ENCODE measurements around the gene INCENP.

The INCENP gene

GRCh38 chr11:62140304-62141110 is 16.7 kb downstream of the INCENP start:
- peaks cover 27% of the 10 kb centered on the region for H3K36me3 ChIP-seq (ENCODE audit: control insufficient read depth, insufficient read depth, low read length)
- DNase-seq: no peak

DNA sequence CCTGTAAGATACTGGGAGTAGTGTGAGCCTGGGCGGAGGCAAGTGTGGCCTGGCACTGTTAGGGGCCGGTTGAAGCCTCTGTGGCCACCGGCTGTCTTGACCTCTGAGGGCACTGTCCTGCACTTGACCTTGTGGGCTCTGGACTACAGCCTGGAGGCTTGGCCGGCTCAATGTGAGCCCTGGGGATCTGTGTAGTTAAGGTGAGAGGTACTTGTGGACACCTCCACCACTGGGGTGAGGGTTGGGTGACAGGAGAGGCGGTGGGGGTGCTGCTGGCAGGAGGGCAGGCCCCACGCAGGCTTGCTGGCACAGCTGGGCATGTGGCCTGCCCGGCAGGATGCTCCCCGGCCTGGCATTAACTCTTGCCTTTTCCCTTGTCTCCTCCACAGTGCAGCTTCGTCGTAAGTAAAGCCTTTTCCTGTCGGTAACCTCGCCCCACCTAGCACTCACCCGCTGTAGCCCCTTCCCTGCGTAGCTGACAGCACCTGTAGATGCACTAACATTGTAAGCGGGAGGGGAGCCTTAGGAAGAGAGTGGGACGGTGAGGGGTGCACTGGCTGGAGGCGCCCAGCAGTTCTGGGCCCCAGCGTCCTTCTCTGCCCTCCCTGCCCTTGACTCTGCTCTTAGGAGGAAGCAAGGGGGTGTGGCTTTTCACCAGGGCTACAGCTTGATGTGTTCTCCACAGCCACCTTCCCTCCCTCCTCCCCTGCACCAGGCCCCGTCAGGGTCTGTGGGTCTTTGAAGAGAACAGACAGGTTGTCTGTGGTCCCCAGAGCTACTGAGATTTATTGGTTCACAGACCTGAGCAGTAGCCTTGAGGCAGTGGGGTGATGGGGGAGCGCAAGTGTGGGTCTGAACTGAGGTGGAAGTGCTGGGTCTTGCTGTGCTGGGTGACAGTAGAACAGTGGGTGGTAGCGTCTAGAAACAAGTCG is 17.6 kb downstream of the INCENP start:
- H3K27ac ChIP-seq (ENCODE audit: insufficient read depth, low read length, poor library complexity, severe bottlenecking): no peak overlapping the region
- no peak for DNase-seq
- H3K4me1 ChIP-seq (ENCODE audit: control insufficient read depth, insufficient read depth, low read length, poor library complexity, severe bottlenecking): no peaks in the 10 kb centered on the region
- no peaks in the 10 kb centered on the region for H3K9me3 ChIP-seq (ENCODE audit: control insufficient read depth, low read length)
- no peak overlapping the region for H3K4me3 ChIP-seq (ENCODE audit: insufficient read depth, low read depth, low read length, poor library complexity, severe bottlenecking)
- no peaks in the 10 kb centered on the region for H3K27me3 ChIP-seq (replicated peaks; ENCODE audit: control insufficient read depth, insufficient read depth, low read length, poor library complexity, severe bottlenecking)
- H3K36me3 ChIP-seq (ENCODE audit: control insufficient read depth, insufficient read depth, low read length): peaks cover 34% of the 10 kb centered on the region

More at GRCh38 chr11:62140304-62141110, 16.7 kb downstream of the INCENP start:
- H3K4me1 ChIP-seq (ENCODE audit: control insufficient read depth, insufficient read depth, low read length, poor library complexity, severe bottlenecking): no peaks in the 10 kb centered on the region
- H3K27ac ChIP-seq (ENCODE audit: insufficient read depth, low read length, poor library complexity, severe bottlenecking): no peak overlapping the region
- no peaks in the 10 kb centered on the region for H3K9me3 ChIP-seq (ENCODE audit: control insufficient read depth, low read length)
- H3K4me3 ChIP-seq (ENCODE audit: insufficient read depth, low read depth, low read length, poor library complexity, severe bottlenecking): no peak overlapping the region
- H3K27me3 ChIP-seq (replicated peaks; ENCODE audit: control insufficient read depth, insufficient read depth, low read length, poor library complexity, severe bottlenecking): no peaks in the 10 kb centered on the region

DNA sequence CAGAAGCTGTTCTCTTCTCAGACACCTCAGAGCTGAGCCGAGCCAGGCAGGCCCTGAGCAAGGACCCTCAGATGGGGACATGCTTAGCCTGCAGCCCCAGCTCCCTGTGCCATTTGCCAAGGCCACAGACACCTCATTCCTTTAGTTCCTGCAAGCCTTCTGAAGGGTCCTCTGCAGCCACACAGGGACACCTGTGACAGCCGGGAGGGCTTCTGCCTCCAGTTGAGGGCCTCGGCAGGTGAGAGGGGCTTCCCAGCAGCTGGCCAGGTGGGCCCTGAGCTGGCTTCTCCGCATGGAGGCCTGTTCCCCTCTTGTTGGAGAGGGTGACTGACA is 18.2 kb downstream of the INCENP start:
- no peak for DNase-seq
- H3K4me3 ChIP-seq (ENCODE audit: insufficient read depth, low read depth, low read length, poor library complexity, severe bottlenecking): no peak overlapping the region
- H3K4me1 ChIP-seq (ENCODE audit: control insufficient read depth, insufficient read depth, low read length, poor library complexity, severe bottlenecking): no peaks in the 10 kb centered on the region
- H3K36me3 ChIP-seq (ENCODE audit: control insufficient read depth, insufficient read depth, low read length): peaks cover 41% of the 10 kb centered on the region
- H3K27ac ChIP-seq (ENCODE audit: insufficient read depth, low read length, poor library complexity, severe bottlenecking): no peak overlapping the region
- no peaks in the 10 kb centered on the region for H3K9me3 ChIP-seq (ENCODE audit: control insufficient read depth, low read length)
- H3K27me3 ChIP-seq (replicated peaks; ENCODE audit: control insufficient read depth, insufficient read depth, low read length, poor library complexity, severe bottlenecking): no peaks in the 10 kb centered on the region

- H3K4me1 ChIP-seq (ENCODE audit: control insufficient read depth, insufficient read depth, low read length, poor library complexity, severe bottlenecking): no peaks in the 10 kb centered on the region
- no peaks in the 10 kb centered on the region for H3K27me3 ChIP-seq (replicated peaks; ENCODE audit: control insufficient read depth, insufficient read depth, low read length, poor library complexity, severe bottlenecking)
- no peak for DNase-seq
- H3K27ac ChIP-seq (ENCODE audit: insufficient read depth, low read length, poor library complexity, severe bottlenecking): no peak overlapping the region
- H3K4me3 ChIP-seq (ENCODE audit: insufficient read depth, low read depth, low read length, poor library complexity, severe bottlenecking): no peak overlapping the region
- H3K36me3 ChIP-seq (ENCODE audit: control insufficient read depth, insufficient read depth, low read length): peaks cover 50% of the 10 kb centered on the region
- H3K9me3 ChIP-seq (ENCODE audit: control insufficient read depth, low read length): no peaks in the 10 kb centered on the region
Measured at GRCh38 chr11:62142921-62143320, 19.1 kb downstream of the INCENP start.

GRCh38 chr11:62143727-62144126 is 19.9 kb downstream of the INCENP start:
- Histone ChIP-seq H3K27ac (ENCODE audit: insufficient read depth, low read length, poor library complexity, severe bottlenecking) (no peak overlapping the region), H3K27me3 (replicated peaks; ENCODE audit: control insufficient read depth, insufficient read depth, low read length, poor library complexity, severe bottlenecking) (no peaks in the 10 kb centered on the region), H3K4me1 (ENCODE audit: control insufficient read depth, insufficient read depth, low read length, poor library complexity, severe bottlenecking) (no peaks in the 10 kb centered on the region), H3K36me3 (ENCODE audit: control insufficient read depth, insufficient read depth, low read length) (peaks cover 58% of the 10 kb centered on the region), H3K9me3 (ENCODE audit: control insufficient read depth, low read length) (no peaks in the 10 kb centered on the region), H3K4me3 (ENCODE audit: insufficient read depth, low read depth, low read length, poor library complexity, severe bottlenecking) (no peak overlapping the region)
- no peak for DNase-seq

DNA sequence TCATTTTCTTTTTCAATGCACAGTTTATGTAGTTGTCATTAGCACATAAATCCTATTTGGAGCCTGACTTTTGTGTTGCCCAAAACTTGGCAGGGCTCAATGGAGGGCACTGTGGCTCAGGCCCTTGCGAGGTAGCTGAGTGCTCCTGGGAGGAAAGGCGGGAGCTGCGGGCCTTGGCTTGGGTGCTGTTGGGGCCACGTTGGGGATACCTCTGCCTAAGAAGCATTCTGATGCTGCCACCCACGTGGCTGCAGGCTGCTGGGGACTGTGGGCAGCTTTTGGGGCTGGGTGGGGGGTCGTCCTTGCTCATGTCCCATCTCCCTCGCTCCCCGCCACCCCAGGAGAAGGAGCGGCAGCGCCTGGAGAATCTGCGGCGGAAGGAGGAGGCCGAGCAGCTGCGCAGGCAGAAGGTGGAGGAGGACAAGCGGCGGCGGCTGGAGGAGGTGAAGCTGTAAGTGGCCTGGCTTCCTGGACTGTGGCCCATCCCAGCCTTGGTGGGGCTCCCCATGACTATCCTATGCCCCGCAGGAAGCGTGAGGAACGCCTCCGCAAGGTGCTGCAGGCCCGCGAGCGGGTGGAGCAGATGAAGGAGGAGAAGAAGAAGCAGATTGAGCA is 20.9 kb downstream of the INCENP start:
- H3K36me3 ChIP-seq (ENCODE audit: control insufficient read depth, insufficient read depth, low read length): peaks cover 59% of the 10 kb centered on the region

GRCh38 chr11:62145261-62145871 is 21.6 kb downstream of the INCENP start:
- H3K36me3 ChIP-seq (ENCODE audit: control insufficient read depth, insufficient read depth, low read length): peaks cover 65% of the 10 kb centered on the region
- DNase-seq: no peak
- no peaks in the 10 kb centered on the region for H3K9me3 ChIP-seq (ENCODE audit: control insufficient read depth, low read length)
- no peaks in the 10 kb centered on the region for H3K4me1 ChIP-seq (ENCODE audit: control insufficient read depth, insufficient read depth, low read length, poor library complexity, severe bottlenecking)
- H3K27me3 ChIP-seq (replicated peaks; ENCODE audit: control insufficient read depth, insufficient read depth, low read length, poor library complexity, severe bottlenecking): no peaks in the 10 kb centered on the region
- no peak overlapping the region for H3K27ac ChIP-seq (ENCODE audit: insufficient read depth, low read length, poor library complexity, severe bottlenecking)
- no peak overlapping the region for H3K4me3 ChIP-seq (ENCODE audit: insufficient read depth, low read depth, low read length, poor library complexity, severe bottlenecking)

More for the DNA sequence above, 20.9 kb downstream of the INCENP start:
- no peak for DNase-seq
- Histone ChIP-seq H3K4me1 (ENCODE audit: control insufficient read depth, insufficient read depth, low read length, poor library complexity, severe bottlenecking) (no peaks in the 10 kb centered on the region), H3K4me3 (ENCODE audit: insufficient read depth, low read depth, low read length, poor library complexity, severe bottlenecking) (no peak overlapping the region), H3K9me3 (ENCODE audit: control insufficient read depth, low read length) (no peaks in the 10 kb centered on the region), H3K27me3 (replicated peaks; ENCODE audit: control insufficient read depth, insufficient read depth, low read length, poor library complexity, severe bottlenecking) (no peaks in the 10 kb centered on the region), H3K27ac (ENCODE audit: insufficient read depth, low read length, poor library complexity, severe bottlenecking) (no peak overlapping the region)

GRCh38 chr11:62146476-62147200 is 22.8 kb downstream of the INCENP start:
- no peaks in the 10 kb centered on the region for H3K27me3 ChIP-seq (replicated peaks; ENCODE audit: control insufficient read depth, insufficient read depth, low read length, poor library complexity, severe bottlenecking)
- no peaks in the 10 kb centered on the region for H3K4me1 ChIP-seq (ENCODE audit: control insufficient read depth, insufficient read depth, low read length, poor library complexity, severe bottlenecking)
- no peaks in the 10 kb centered on the region for H3K9me3 ChIP-seq (ENCODE audit: control insufficient read depth, low read length)
- DNase-seq: no peak
- peaks cover 64% of the 10 kb centered on the region for H3K36me3 ChIP-seq (ENCODE audit: control insufficient read depth, insufficient read depth, low read length)
- no peak overlapping the region for H3K4me3 ChIP-seq (ENCODE audit: insufficient read depth, low read depth, low read length, poor library complexity, severe bottlenecking)
- no peak overlapping the region for H3K27ac ChIP-seq (ENCODE audit: insufficient read depth, low read length, poor library complexity, severe bottlenecking)

GRCh38 chr11:62147545-62147944 is 23.7 kb downstream of the INCENP start:
- peaks cover 65% of the 10 kb centered on the region for H3K36me3 ChIP-seq (ENCODE audit: control insufficient read depth, insufficient read depth, low read length)

More at GRCh38 chr11:62147545-62147944, 23.7 kb downstream of the INCENP start:
- no peaks in the 10 kb centered on the region for H3K27me3 ChIP-seq (replicated peaks; ENCODE audit: control insufficient read depth, insufficient read depth, low read length, poor library complexity, severe bottlenecking)
- no peaks in the 10 kb centered on the region for H3K9me3 ChIP-seq (ENCODE audit: control insufficient read depth, low read length)
- no peak overlapping the region for H3K27ac ChIP-seq (ENCODE audit: insufficient read depth, low read length, poor library complexity, severe bottlenecking)
- no peaks in the 10 kb centered on the region for H3K4me1 ChIP-seq (ENCODE audit: control insufficient read depth, insufficient read depth, low read length, poor library complexity, severe bottlenecking)
- H3K4me3 ChIP-seq (ENCODE audit: insufficient read depth, low read depth, low read length, poor library complexity, severe bottlenecking): no peak overlapping the region
- DNase-seq: no peak

Data from effector memory CD4-positive, alpha-beta T cell (primary cell).